DMS53 treated with DMSO at 0.1 percent for 48 hours (cell line): Measurements from ENCODE around the gene ELOVL6.
"Not testable (repeated sequence)": the region's sequence is repeated elsewhere in the genome, so short reads cannot be mapped to it uniquely, and the experiment has no call there.

Source experiments
- DNase-seq: peaks from one replicate; lab custom pipeline; 2025; ENCODE audit not compliant: unreplicated experiment; lab: John Stamatoyannopoulos, UW

ELOVL6 gene, protein sequence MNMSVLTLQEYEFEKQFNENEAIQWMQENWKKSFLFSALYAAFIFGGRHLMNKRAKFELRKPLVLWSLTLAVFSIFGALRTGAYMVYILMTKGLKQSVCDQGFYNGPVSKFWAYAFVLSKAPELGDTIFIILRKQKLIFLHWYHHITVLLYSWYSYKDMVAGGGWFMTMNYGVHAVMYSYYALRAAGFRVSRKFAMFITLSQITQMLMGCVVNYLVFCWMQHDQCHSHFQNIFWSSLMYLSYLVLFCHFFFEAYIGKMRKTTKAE

DNA sequence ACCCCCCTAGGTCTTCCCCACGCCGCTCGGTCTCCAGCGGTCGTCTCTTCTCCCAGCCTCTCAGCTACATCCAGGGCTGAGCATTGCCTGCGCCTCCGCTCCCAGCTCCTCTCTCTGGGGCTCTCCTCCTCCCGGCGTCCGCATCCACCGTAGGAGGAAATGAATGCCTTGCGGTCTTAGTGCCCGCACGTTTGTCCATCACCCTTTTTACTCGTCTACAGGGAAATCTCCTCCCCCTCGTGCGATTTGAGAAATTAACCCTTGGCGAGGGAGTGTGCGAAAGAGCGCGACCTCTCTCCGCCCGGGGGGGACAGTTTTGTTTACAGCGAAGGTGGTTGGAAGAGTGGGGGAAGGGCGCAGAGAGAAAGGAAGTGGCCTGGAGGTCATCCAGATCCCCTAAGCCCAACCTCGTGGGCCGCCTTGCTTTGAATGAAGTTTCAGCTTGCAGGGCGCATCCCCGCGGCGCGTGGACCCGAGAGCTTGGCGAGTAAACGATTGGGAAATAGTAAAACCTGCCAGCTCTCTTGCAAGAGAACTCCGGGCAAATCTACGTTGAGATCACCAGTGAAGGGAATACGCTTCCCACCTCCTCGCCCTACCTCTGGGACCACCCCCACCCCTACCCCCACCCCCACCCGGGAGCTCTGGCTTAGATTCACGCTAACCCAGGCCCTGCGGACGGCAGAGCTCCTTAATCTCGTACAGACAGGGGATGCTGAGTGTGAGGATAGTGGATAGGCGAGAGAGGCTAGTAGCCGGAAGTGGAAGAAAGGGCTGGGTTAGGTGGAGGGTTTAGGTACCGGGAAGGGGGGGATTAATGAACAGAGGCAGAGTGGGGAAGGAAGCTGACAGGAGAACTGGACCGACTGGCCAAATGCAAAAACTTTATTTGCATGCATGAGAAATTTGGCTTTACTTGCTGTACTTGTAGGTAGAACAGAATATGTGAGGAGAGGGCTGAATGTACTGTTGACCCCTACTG lies at the start of gene ELOVL6:
Gene ELOVL6 (minus strand): TSS at position 181 of the 982 bp plus-strand sequence. CDS start 280 bp downstream, outside the sequence.
- peak; percentile 33 for DNase-seq

DNA sequence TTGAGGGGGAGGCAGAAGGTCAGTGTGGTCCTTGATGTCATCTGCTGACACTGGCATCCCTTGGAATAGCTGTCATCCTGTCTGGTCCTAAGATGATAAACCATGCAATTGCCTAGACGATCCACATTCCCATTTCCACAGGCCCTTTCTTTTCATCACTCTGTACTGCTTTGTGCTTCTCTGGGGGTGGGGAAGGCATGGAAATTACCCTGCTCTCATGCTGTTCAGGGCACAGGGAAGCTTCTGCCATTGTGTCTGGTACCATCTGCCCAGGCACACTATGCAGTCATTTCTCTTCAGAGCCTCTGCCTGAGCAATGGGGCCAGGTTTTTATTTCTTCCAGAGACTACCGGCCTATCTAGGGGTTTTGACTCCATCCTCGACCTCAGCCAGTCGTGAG lies 49.7 kb upstream of the ELOVL6 start:
- no peak for DNase-seq

DNA sequence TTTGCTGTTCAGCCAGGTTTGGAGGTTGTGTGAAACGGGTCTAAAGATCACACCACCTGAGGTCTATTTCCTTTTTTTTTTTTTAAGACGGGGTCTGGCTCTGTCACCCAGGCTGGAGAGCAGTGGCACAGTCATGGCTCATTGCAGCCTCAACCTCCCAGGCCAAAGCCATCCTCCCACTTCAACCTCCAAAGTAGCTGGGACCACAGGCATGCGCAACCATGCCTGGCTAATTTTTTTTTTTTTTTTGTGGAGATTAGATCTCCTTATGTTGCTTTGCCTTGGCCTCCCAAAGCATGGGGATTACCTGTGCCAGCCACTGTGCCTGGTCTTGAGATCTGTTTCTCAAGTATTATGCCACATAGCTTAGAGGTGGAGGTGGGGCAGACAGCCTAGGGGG lies 49.2 kb upstream of the ELOVL6 start:
- DNase-seq = no peak

- no peak for DNase-seq
Measured at GRCh38 chr4:110245577-110245976, 47.2 kb upstream of the ELOVL6 start.

GRCh38 chr4:110236324-110236723 lies 37.9 kb upstream of the ELOVL6 start:
- DNase-seq = no peak

DNA sequence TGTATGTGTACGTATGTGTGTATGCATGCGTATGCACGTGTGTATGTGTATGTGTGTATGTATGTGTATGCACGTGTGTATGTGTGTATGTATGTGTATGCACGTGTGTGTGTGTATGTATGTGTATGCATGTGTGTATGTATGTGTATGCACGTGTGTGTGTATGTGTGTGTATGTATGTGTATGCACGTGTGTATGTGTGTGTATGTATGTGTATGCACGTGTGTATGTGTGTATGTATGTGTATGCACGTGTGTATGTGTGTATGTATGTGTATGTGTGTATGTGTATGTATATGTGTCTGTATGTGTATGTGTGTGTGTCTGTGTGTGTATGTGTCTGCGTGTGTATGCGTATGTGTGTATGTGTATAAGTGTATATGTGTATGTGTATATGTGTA lies 35.2 kb upstream of the ELOVL6 start:
- DNase-seq = not testable (repeated sequence)

- peak; percentile 80 for DNase-seq
Measured at GRCh38 chr4:110231869-110232268, 33.5 kb upstream of the ELOVL6 start.

- no peak for DNase-seq
Measured at GRCh38 chr4:110229266-110229665, 30.9 kb upstream of the ELOVL6 start.

DNA sequence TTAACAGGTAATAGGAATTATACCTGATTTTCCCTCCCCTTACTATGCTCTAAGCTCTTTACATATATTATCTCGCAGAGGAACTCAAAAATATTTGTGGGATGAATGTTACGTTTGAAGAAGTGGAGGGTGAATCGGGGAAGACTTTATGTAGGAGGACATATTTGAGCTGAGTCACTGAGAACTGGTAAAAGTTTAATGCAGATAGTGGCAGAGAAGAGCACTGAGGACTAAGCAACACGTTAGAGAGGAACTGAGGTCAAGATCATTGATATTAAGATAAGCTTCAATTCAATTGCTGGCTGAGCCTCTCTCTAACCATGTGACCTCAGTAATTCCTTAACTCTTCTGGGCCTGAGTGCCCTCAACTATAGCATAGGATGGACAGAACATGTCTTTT lies 26.4 kb upstream of the ELOVL6 start:
- no peak for DNase-seq

GRCh38 chr4:110224142-110224541 lies 25.7 kb upstream of the ELOVL6 start:
- no peak for DNase-seq

GRCh38 chr4:110218935-110219334 lies 20.5 kb upstream of the ELOVL6 start:
- not testable (repeated sequence) for DNase-seq

DNA sequence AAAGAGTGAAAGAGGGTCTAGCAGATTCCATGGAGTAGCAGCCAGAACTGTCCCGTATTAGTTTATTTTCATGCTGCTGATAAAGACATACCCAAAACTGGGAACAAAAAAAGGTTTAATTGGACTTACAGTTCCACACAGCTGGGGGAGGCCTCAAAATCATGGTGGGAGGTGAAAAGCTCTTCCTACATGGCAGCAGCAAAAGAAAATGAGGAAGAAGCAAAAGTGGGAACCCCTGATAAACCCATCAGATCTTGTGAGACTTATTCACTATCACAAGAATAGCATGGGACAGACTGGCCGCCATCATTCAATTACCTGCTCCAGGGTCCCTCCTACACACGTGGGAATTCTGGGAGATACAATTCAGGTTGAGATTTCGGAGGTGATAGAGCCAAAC lies 18.8 kb upstream of the ELOVL6 start:
- not testable (repeated sequence) for DNase-seq

GRCh38 chr4:110216129-110216528 lies 17.7 kb upstream of the ELOVL6 start:
- no peak for DNase-seq

DNA sequence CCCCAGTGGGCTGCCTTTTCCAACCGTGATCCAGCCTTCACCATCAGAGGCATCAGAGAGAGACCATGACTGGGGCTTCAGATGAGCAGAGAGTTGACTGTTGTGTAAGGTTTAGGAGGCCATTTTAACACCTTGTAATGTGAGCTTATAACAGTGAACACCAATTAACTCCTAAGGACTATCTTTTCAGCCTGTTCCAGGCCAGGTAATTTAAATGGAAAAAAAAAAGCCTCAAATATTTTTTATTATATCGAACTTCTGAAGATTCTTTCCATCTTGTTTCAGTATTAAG lies 13.3 kb upstream of the ELOVL6 start:
- no peak for DNase-seq

GRCh38 chr4:110211007-110211769 lies 12.8 kb upstream of the ELOVL6 start:
- peak; percentile 41 for DNase-seq

DNA sequence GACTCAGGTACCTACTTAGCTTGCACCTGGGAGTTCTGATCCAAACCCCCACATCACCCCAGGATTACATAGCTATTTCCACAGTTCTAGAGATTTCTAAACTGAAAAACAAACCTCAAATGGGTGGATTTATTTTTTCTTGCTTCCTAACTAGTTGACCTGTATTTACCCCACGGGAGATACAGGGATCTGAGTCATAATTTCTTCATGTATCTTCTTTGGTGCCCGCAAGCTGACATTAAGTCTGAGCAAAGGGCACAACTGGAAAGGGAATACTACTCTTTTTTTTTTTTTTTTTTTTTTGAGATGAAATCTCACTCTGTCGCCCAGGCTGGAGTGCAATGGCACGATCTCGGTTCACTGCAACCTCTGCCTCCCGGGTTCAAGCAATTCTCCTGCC lies 10.0 kb upstream of the ELOVL6 start:
- no peak for DNase-seq

- DNase-seq = no peak
Measured at GRCh38 chr4:110207233-110207632, 8.8 kb upstream of the ELOVL6 start.

GRCh38 chr4:110202024-110202423 lies 3.6 kb upstream of the ELOVL6 start:
- no peak for DNase-seq

- DNase-seq = no peak
Measured at GRCh38 chr4:110201502-110201901, 3.1 kb upstream of the ELOVL6 start.

GRCh38 chr4:110200689-110201088 lies 2.3 kb upstream of the ELOVL6 start:
- no peak for DNase-seq

DNA sequence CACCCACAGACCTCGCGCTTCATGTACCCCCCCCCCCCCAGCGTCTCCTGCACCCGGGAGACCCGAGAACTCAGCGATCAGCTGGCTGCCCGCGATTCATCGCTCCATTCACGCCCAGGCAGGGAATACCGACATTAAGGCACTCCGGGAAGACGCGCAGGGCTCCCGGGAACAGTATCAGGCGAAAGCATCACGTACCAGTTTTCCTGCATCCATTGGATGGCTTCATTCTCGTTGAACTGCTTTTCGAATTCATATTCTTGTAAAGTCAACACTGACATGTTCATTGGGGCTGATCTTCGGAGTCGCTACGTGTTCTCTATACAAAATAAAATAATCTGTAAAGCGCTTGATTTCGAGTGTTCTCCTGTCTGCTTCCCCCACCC lies 373 bp downstream of the ELOVL6 start:
- no peak for DNase-seq
